Fibroblast of mammary gland (primary cell): ENCODE measurements around the gene VPREB3.

Source experiments
- DNase-seq: peaks from one replicate; pipeline ENCODE4 v3.0.0-alpha.2; 2010; ENCODE audit warnings: low read depth
- H3K4me3 ChIP-seq: 2 replicates; pipeline ENCODE4 v1.5.1; 2011; ENCODE audit warnings: low read depth, mild to moderate bottlenecking, low read length, moderate library complexity; ENCODE audit not compliant: control insufficient read depth
- CTCF ChIP-seq: conservative IDR thresholded peaks from 2 replicates; pipeline ENCODE4 v1.5.1; 2011; ENCODE audit warnings: low read depth, low read length, inconsistent platforms; ENCODE audit not compliant: control insufficient read depth, insufficient read depth

Gene VPREB3

GRCh38 chr22:23754980-23755636 lies 883 bp upstream of the VPREB3 start:
- no peak for DNase-seq
- H3K4me3 ChIP-seq, result no peak overlapping the region
- TF ChIP-seq CTCF, result no peak

- no peak for TF ChIP-seq CTCF
- DNase-seq, result no peak
- H3K4me3 ChIP-seq, result no peak overlapping the region
Observed at GRCh38 chr22:23753385-23753784, 840 bp downstream of the VPREB3 start.

GRCh38 chr22:23752750-23753149 lies 1.5 kb downstream of the VPREB3 start:
- DNase-seq, result no peak
- TF ChIP-seq CTCF, result no peak
- no peak overlapping the region for H3K4me3 ChIP-seq

GRCh38 chr22:23752090-23752691 lies 2.0 kb downstream of the VPREB3 start:
- H3K4me3 ChIP-seq, result no peak overlapping the region
- no peak for TF ChIP-seq CTCF
- no peak for DNase-seq

GRCh38 chr22:23751441-23751996 lies 2.7 kb downstream of the VPREB3 start:
- TF ChIP-seq CTCF, result no peak
- peak; percentile 17 for DNase-seq
- peak overlapping the region; percentile 65 for H3K4me3 ChIP-seq

GRCh38 chr22:23750714-23751440 lies 3.3 kb downstream of the VPREB3 start, which contains the start of gene ZNF70:
Gene ZNF70 (minus strand): TSS chr22:23751112. CDS start chr22:23745140, 5,972 bp downstream.
- H3K4me3 ChIP-seq, result peak within 1 kb of the TSS; percentile 84
- peak; percentile 69 for DNase-seq
- no peak for TF ChIP-seq CTCF
